Muscle of back (tissue), 13 donors: Measurements from ENCODE around the gene ADCY9. TPM values are rescaled to one million over a fixed set of nuclear protein-coding genes. Genes with fewer than 3 reads are reported as not detected.
A peak's percentile ranks its signal among the peaks of the same experiment; 100 is the strongest.
"Not testable (repeated sequence)": the region's sequence is repeated elsewhere in the genome, so short reads cannot be mapped to it uniquely, and the experiment has no call there.

Source experiments
- DNase-seq, 3 donors: peaks; one replicate each; pipeline versions ENCODE4 v3.0.0 to v3.0.0-alpha.2; 2013
- long read RNA-seq, 9 donors: transcript quantifications; one replicate each; lab custom pipeline, GENCODE V29; 2026
- polyA plus RNA-seq, 10 donors: library from polyadenylated mRNA; unstranded; fragments of 120-200 nt; gene quantifications; one replicate each; pipeline ENCODE4 v1.2.1, GENCODE V29; 2013; ENCODE audit not compliant: insufficient read length in 10 of 10

Gene ADCY9
- 10 to 100 TPM; 11.3 to 16.9 (median 13.9) TPM for polyA plus RNA-seq
- long read RNA-seq, donor 1, result 0 reads
- long read RNA-seq, donor 2, full-length matches to known transcripts, result 1 of 1 reads
- long read RNA-seq, donor 2, partial matches to known transcripts, result 0 of 1 reads
- long read RNA-seq, donor 2, other reads (novel, unspliced or antisense), result 0 of 1 reads
- long read RNA-seq, donor 3, result 0 reads
- long read RNA-seq, donor 4, result 0 reads
- long read RNA-seq, donor 5, partial matches to known transcripts, result 0 of 1 reads
- long read RNA-seq, donor 5, other reads (novel, unspliced or antisense), result 0 of 1 reads
- long read RNA-seq, donor 6, full-length matches to known transcripts, result 1 of 1 reads
- long read RNA-seq, donor 6, partial matches to known transcripts, result 0 of 1 reads
- long read RNA-seq, donor 6, other reads (novel, unspliced or antisense), result 0 of 1 reads
- long read RNA-seq, donor 7, full-length matches to known transcripts, result 1 of 7 reads
- long read RNA-seq, donor 7, partial matches to known transcripts, result 6 of 7 reads
- long read RNA-seq, donor 7, other reads (novel, unspliced or antisense), result 0 of 7 reads
- long read RNA-seq, donor 8, result 0 reads
- long read RNA-seq, donor 9, result 0 reads

GRCh38 chr16:4116325-4117249 lies at the start of gene ADCY9:
ADCY9 (minus strand) TSS chr16:4116442; CDS start chr16:4115442, 1,000 bp downstream.
- DNase-seq, result peak; percentile 88 to 91 (median 89)

- no peak for DNase-seq
Measured at GRCh38 chr16:4160658-4161430, 44.6 kb upstream of the ADCY9 start.

GRCh38 chr16:4159726-4160125 lies 43.5 kb upstream of the ADCY9 start:
- no peak for DNase-seq

- no peak for DNase-seq
Measured at GRCh38 chr16:4158143-4159093, 42.2 kb upstream of the ADCY9 start.

GRCh38 chr16:4157376-4157825 lies 41.2 kb upstream of the ADCY9 start:
- no peak for DNase-seq

GRCh38 chr16:4156503-4156902 lies 40.3 kb upstream of the ADCY9 start:
- not testable (repeated sequence) for DNase-seq

- DNase-seq, result not testable (repeated sequence)
Measured at GRCh38 chr16:4153364-4153763, 37.1 kb upstream of the ADCY9 start.

- no peak for DNase-seq
Measured at GRCh38 chr16:4152267-4152666, 36.0 kb upstream of the ADCY9 start.

GRCh38 chr16:4147236-4147635 lies 31.0 kb upstream of the ADCY9 start:
- DNase-seq, result no peak

- no peak for DNase-seq
Measured at GRCh38 chr16:4142268-4142667, 26.0 kb upstream of the ADCY9 start.

GRCh38 chr16:4141604-4142003 lies 25.4 kb upstream of the ADCY9 start:
- DNase-seq, result no peak

- no peak for DNase-seq
Measured at GRCh38 chr16:4140652-4141051, 24.4 kb upstream of the ADCY9 start.

GRCh38 chr16:4139968-4140367 lies 23.7 kb upstream of the ADCY9 start:
- no peak for DNase-seq

- no peak for DNase-seq
Measured at GRCh38 chr16:4138713-4139112, 22.5 kb upstream of the ADCY9 start.

- DNase-seq, result no peak
Measured at GRCh38 chr16:4137438-4137837, 21.2 kb upstream of the ADCY9 start.

- no peak for DNase-seq
Measured at GRCh38 chr16:4136229-4136813, 20.1 kb upstream of the ADCY9 start.

- DNase-seq, result no peak
Measured at GRCh38 chr16:4135537-4135936, 19.3 kb upstream of the ADCY9 start.

GRCh38 chr16:4133897-4134372 lies 17.7 kb upstream of the ADCY9 start:
- no peak for DNase-seq

- no peak for DNase-seq
Measured at GRCh38 chr16:4131621-4132020, 15.4 kb upstream of the ADCY9 start.
